ENCODE results near the gene CADM3. TPM values are rescaled to one million over a fixed set of nuclear protein-coding genes. Genes with fewer than 3 reads are reported as not detected.

CADM3 gene
- total and polyA plus RNA-seq, 2 donors (not counting 3 experiments of a cell fraction or from before 2014, with no cell fraction given) = 2.7 to 6.0 TPM

- TF ChIP-seq CTCF (IDR thresholded peaks at IDR 0.05; ENCODE audit: extremely low read depth in 1 of 2, insufficient read depth in 1 of 2, low read depth in 1 of 2, low read length in 2 of 2) = peak; percentile 21 to 38
- TF ChIP-seq POLR2AphosphoS5 (IDR thresholded peaks at IDR 0.05; ENCODE audit: insufficient read depth, low read depth, low read length) = no peak
- TF ChIP-seq MYC (IDR thresholded peaks at IDR 0.05; ENCODE audit: low read depth, low read length) = no peak
- intact Hi-C loops (cut with micrococcal nuclease) = loop anchor here (1.0 to 10.0 kb wide), 6 partner anchors 64 to 641 kb away; no protein-coding TSS in a partner anchor
- Histone ChIP-seq H3K27me3 (ENCODE audit: control insufficient read depth in 2 of 2, insufficient read depth in 2 of 2, low read length in 2 of 2) (no peaks in the 10 kb centered on the region), H3K4me3 (replicated peaks in 1 of 3; ENCODE audit: insufficient read depth in 1 of 3, low read depth in 1 of 3, low read length in 3 of 3) (no peak overlapping the region), H4K20me1 (replicated peaks; ENCODE audit: control insufficient read depth, extremely low read depth, insufficient read depth, low read length) (no peaks in the 10 kb centered on the region), H3K4me1 (ENCODE audit: control insufficient read depth, extremely low read depth, insufficient read depth, low read length) (no peaks in the 10 kb centered on the region), H3K79me2 (ENCODE audit: control insufficient read depth, insufficient read depth, low read length) (no peaks in the 10 kb centered on the region), H3K9me3 (replicated peaks; ENCODE audit: control insufficient read depth, insufficient read depth, low read length) (no peaks in the 10 kb centered on the region), H3K36me3 (ENCODE audit: control insufficient read depth in 2 of 2, extremely low read depth in 1 of 2, insufficient read depth in 2 of 2, low read length in 2 of 2) (no peaks in the 10 kb centered on the region), H3K27ac (ENCODE audit: insufficient read depth, low read depth, low read length) (no peak overlapping the region), H3K9ac (replicated peaks; ENCODE audit: extremely low read depth, insufficient read depth, low read length) (no peak overlapping the region), H3K9me1 (replicated peaks; ENCODE audit: control insufficient read depth, extremely low read depth, insufficient read depth, low read length) (no peaks in the 10 kb centered on the region), H2AFZ (ENCODE audit: low read depth, low read length) (peak overlapping the region; percentile 40), H3K4me2 (ENCODE audit: insufficient read depth, low read length) (no peak overlapping the region)
- peak; percentile 28 for DNase-seq (ENCODE audit: low read depth, low spot score)
- no TSS peak for BruUV-seq (replicated peaks)
- FAIRE-seq = peak; percentile 77
- ChIA-PET POLR2A (no interaction called here), CTCF (interaction anchor here (0.7 to 1.2 kb wide), 5 partner anchors 10 to 547 kb away, joined by 3 to 12 read pairs (median 6); partner anchors contain the start of gene DUSP23)
- dilution Hi-C loops (cut with MboI; ENCODE audit: extremely low pct_ligation_motif_present, low sequenced_read_pairs) = no loop called here
Measured at GRCh38 chr1:159250638-159251216, 79.3 kb downstream of the CADM3 start.

Small RNAs within 50 kb of the gene (small RNA-seq; reads per million reads assigned to genes)
- not detected for gene RNA5SP60 (ENCODE audit: insufficient read depth, insufficient read length, low read depth, low replicate concordance)

Other genes with a start within 250 kb of the CADM3 start
- gene PYHIN1, start 240.1 kb upstream of the CADM3 start, total RNA-seq = not detected in 2 replicates
- gene PYHIN1, start 240.1 kb upstream of the CADM3 start, polyA plus RNA-seq = not detected in 2 replicates
- 174 and 183 TPM in 2 replicates for gene IFI16, start 161.7 kb upstream of the CADM3 start, total RNA-seq
- gene IFI16, start 161.7 kb upstream of the CADM3 start, polyA plus RNA-seq = 43.9 and 52.8 TPM in 2 replicates
- not detected in 2 replicates for gene AIM2, start 94.8 kb upstream of the CADM3 start, total RNA-seq
- not detected in 2 replicates for gene AIM2, start 94.8 kb upstream of the CADM3 start, polyA plus RNA-seq
- 0.15 and 0.85 TPM in 2 replicates for gene ACKR1, start 33.3 kb downstream of the CADM3 start, total RNA-seq
- 1.3 and 1.4 TPM in 2 replicates for gene ACKR1, start 33.3 kb downstream of the CADM3 start, polyA plus RNA-seq
- not detected in 2 replicates for gene FCER1A, start 130.7 kb downstream of the CADM3 start, total RNA-seq
- gene FCER1A, start 130.7 kb downstream of the CADM3 start, polyA plus RNA-seq = not detected in 2 replicates